Endothelial cell of umbilical vein (primary cell): Measurements from ENCODE around the gene DUSP28. TPM values are rescaled to one million over a fixed set of nuclear protein-coding genes. Genes with fewer than 3 reads are reported as not detected.

Experiments
- BruUV-seq: library from RNA; stranded (reverse); fragments of 400-500 nt; replicated peaks from 2 replicates; lab custom pipeline; 2021; lab: Mats Ljungman, UMichigan
- CTCF ChIA-PET: fragments of 300-600, 350-600 bp; sonication (Branson Sonifier 250); formaldehyde crosslinking; loops from one replicate; lab custom pipeline; 2021; ENCODE audit warnings: antibody characterized with exemption, inconsistent platforms; lab: Charles Lee
- POLR2A ChIA-PET: fragments of 300-600, 350-600 bp; sonication (Branson Sonifier 250); formaldehyde crosslinking; loops from one replicate; lab custom pipeline; 2021; ENCODE audit warnings: antibody characterized with exemption, inconsistent platforms; lab: Charles Lee
- DNase-seq: peaks from one replicate; pipeline ENCODE4 v3.0.0-alpha.2; 2011; ENCODE audit warnings: low read depth, low spot score
- FAIRE-seq: peaks from 2 replicates; lab custom pipeline; 2011; peaks lifted over from hg19 to GRCh38; lab: Jason Lieb, UNC
- H2AFZ ChIP-seq: 2 replicates; pipeline ENCODE4 v1.6.0; 2012; ENCODE audit warnings: low read depth, low read length, control low read depth, inconsistent platforms
- H3K27ac ChIP-seq: 2 replicates; pipeline ENCODE4 v1.5.1; 2011; ENCODE audit warnings: low read depth, mild to moderate bottlenecking, control low read depth, low read length, moderate library complexity; ENCODE audit not compliant: insufficient read depth
- H3K27me3 ChIP-seq, 2 experiments: 2 replicates each; pipeline versions ENCODE4 v1.6.0 to v1.6.1; 2011; ENCODE audit warnings: low read length in 2 of 2, mixed read lengths in 1 of 2; ENCODE audit not compliant: control insufficient read depth in 2 of 2, insufficient read depth in 2 of 2
- H3K36me3 ChIP-seq, 2 experiments: 2 replicates in 1 of 2; 3 replicates in 1 of 2; pipeline ENCODE4 v1.5.1; 2011; ENCODE audit warnings: low read length in 2 of 2, mild to moderate bottlenecking in 1 of 2, moderate library complexity in 1 of 2; ENCODE audit not compliant: control insufficient read depth in 2 of 2, insufficient read depth in 2 of 2; ENCODE audit errors: extremely low read depth in 1 of 2
- H3K4me1 ChIP-seq: 3 replicates; pipeline ENCODE4 v1.5.1; 2011; ENCODE audit warnings: mild to moderate bottlenecking, low read length; ENCODE audit not compliant: control insufficient read depth, insufficient read depth; ENCODE audit errors: extremely low read depth
- H3K4me2 ChIP-seq: 2 replicates; pipeline ENCODE4 v1.6.1; 2011; ENCODE audit warnings: low read length, control low read depth, mixed read lengths; ENCODE audit not compliant: insufficient read depth
- H3K4me3 ChIP-seq, 3 experiments: fragments of 200-600 bp in 1 of 3; sonication (generic), shearing (Covaris generic) in 1 of 3; replicated peaks in 1 of 3; 2 replicates each; pipeline ENCODE4 v1.5.1; 2011 to 2016; ENCODE audit warnings: control low read depth in 3 of 3, low read length in 3 of 3, mild to moderate bottlenecking in 2 of 3, inconsistent platforms in 1 of 3, low read depth in 1 of 3, moderate library complexity in 1 of 3; ENCODE audit not compliant: insufficient read depth in 1 of 3
- H3K79me2 ChIP-seq: 2 replicates; pipeline ENCODE4 v1.6.0; 2012; ENCODE audit warnings: low read length, inconsistent platforms; ENCODE audit not compliant: control insufficient read depth, insufficient read depth
- H3K9ac ChIP-seq: replicated peaks from 2 replicates; pipeline ENCODE3; 2011; ENCODE audit warnings: low read length, control low read depth; ENCODE audit not compliant: insufficient read depth; ENCODE audit errors: extremely low read depth
- H3K9me1 ChIP-seq: replicated peaks from 3 replicates; pipeline ENCODE4 v1.6.0; 2011; ENCODE audit warnings: mild to moderate bottlenecking, low read length; ENCODE audit not compliant: control insufficient read depth, insufficient read depth; ENCODE audit errors: extremely low read depth
- H3K9me3 ChIP-seq: replicated peaks from 2 replicates; pipeline ENCODE4 v1.5.1; 2012; ENCODE audit warnings: low read length, inconsistent platforms; ENCODE audit not compliant: control insufficient read depth, insufficient read depth
- H4K20me1 ChIP-seq: replicated peaks from 2 replicates; pipeline ENCODE3; 2011; ENCODE audit warnings: mild to moderate bottlenecking, low read length; ENCODE audit not compliant: control insufficient read depth, insufficient read depth; ENCODE audit errors: extremely low read depth
- CTCF ChIP-seq, 2 donors: IDR thresholded peaks; 1 replicate in 1 of 2; 2 replicates in 1 of 2; pipeline ENCODE4 v1.5.1; 2011; ENCODE audit warnings: low read length in 2 of 2, mild to moderate bottlenecking in 2 of 2, moderate library complexity in 2 of 2, control low read depth in 1 of 2, inconsistent platforms in 1 of 2, low read depth in 1 of 2; ENCODE audit not compliant: insufficient read depth in 1 of 2; ENCODE audit errors: extremely low read depth in 1 of 2
- EZH2 ChIP-seq: IDR thresholded peaks from 2 replicates; pipeline ENCODE4 v1.6.1; 2012; ENCODE audit warnings: borderline replicate concordance, low read depth, mild to moderate bottlenecking, moderate library complexity, low read length, inconsistent platforms; ENCODE audit not compliant: severe bottlenecking
- FOS ChIP-seq: IDR thresholded peaks from 2 replicates; pipeline ENCODE4 v1.6.1; 2011; ENCODE audit warnings: mild to moderate bottlenecking, low read length, moderate library complexity, borderline replicate concordance; ENCODE audit not compliant: insufficient read depth
- GATA2 ChIP-seq: IDR thresholded peaks from 2 replicates; pipeline ENCODE4 v1.7.0; 2011; ENCODE audit warnings: low read depth, mild to moderate bottlenecking, moderate library complexity, mixed read lengths, low read length; ENCODE audit not compliant: insufficient read length, insufficient read depth
- JUN ChIP-seq: IDR thresholded peaks from 2 replicates; pipeline ENCODE4 v1.6.1; 2011; ENCODE audit warnings: borderline replicate concordance, low read depth; ENCODE audit not compliant: insufficient read length, insufficient read depth
- MYC ChIP-seq: IDR thresholded peaks from one replicate; pipeline ENCODE4 v1.6.1; 2011; ENCODE audit warnings: mild to moderate bottlenecking, low read depth, low read length
- POLR2A ChIP-seq: IDR thresholded peaks from 2 replicates; pipeline ENCODE4 v1.6.1; 2012; ENCODE audit warnings: low read depth, mild to moderate bottlenecking, control low read depth, low read length
- POLR2AphosphoS5 ChIP-seq: IDR thresholded peaks from 2 replicates; pipeline ENCODE4 v1.6.1; 2012; ENCODE audit warnings: low read depth, mild to moderate bottlenecking, control low read depth, low read length, moderate library complexity; ENCODE audit not compliant: insufficient read depth
- dilution Hi-C: fragments of 300-500 bp; cut with MboI; formaldehyde crosslinking; loops from one replicate; pipeline ENCODE4 v1.15.0; 2019; ENCODE audit warnings: low sequenced_read_pairs; ENCODE audit not compliant: extremely low pct_ligation_motif_present
- intact Hi-C: fragments of 100-400 bp; cut with micrococcal nuclease; formaldehyde crosslinking; loops from one replicate; pipeline ENCODE4 v1.10.0; 2022
- polyA plus RNA-seq, 4 experiments: library from polyadenylated mRNA; depleted of rRNA in 3 of 4; stranded (reverse) in 3 of 4; unstranded in 1 of 4; fragments of >200 nt; gene quantifications; 2 replicates each; pipeline versions ENCODE4 v1.2.1 to v1.2.3, GENCODE V29; 2011 to 2012; ENCODE audit warnings: missing spikeins in 1 of 4
- total RNA-seq: library from RNA; stranded (reverse); gene quantifications from 2 replicates; pipeline ENCODE4 v1.2.3, GENCODE V29; 2021
- TF ChIP-seq, protein P1 (sequence below): IDR thresholded peaks from 2 replicates; pipeline ENCODE4 v1.6.1; 2011; ENCODE audit not compliant: insufficient read depth, insufficient read length

The DUSP28 gene
- total and polyA plus RNA-seq, 2 donors (not counting 3 experiments of a cell fraction or from before 2014, with no cell fraction given): 2.2 to 4.3 TPM

DNA sequence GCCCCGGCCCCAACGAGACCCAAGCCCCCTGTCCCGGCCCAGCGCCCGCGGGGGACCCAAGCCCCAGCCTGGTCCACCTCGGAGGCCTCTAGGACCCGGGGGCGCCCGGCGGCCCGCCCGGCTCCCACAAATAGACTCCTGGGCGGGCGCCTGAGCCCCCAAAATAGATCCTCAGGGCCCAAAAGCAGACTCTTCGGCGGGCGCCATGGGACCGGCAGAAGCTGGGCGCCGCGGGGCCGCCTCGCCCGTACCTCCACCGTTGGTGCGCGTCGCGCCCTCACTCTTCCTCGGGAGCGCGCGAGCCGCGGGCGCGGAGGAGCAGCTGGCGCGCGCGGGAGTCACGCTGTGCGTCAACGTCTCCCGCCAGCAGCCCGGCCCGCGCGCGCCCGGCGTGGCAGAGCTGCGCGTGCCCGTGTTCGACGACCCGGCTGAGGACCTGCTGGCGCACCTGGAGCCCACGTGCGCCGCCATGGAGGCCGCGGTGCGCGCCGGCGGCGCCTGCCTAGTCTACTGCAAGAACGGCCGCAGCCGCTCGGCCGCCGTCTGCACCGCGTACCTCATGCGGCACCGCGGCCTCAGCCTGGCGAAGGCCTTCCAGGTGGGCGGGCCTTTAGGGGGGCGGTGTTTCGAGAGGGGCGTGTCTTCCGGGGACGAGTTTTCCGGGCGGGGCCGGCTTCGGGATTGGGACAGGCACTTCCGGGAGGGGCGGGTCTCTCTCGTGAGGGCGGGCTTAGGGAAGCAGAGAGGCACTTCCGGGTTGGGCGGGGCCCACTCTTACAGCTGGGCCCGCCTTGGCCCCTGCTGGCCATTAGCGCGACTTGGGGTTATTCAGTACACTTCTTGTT, 545 bp downstream of the DUSP28 start:
- dilution Hi-C loops: no loop called here
- peaks cover 13% of the 10 kb centered on the region for H3K79me2 ChIP-seq
- DNase-seq (peak; percentile 98), FAIRE-seq (peak; percentile 94)
- peak overlapping the region; percentile 83 for H3K4me2 ChIP-seq
- no peaks in the 10 kb centered on the region for H3K9me1 ChIP-seq
- no TSS peak for BruUV-seq
- peaks cover 40% of the 10 kb centered on the region for H3K4me1 ChIP-seq
- CTCF ChIA-PET: interaction anchor here (0.6 to 1.8 kb wide), 6 partner anchors 9 to 280 kb away, joined by 3 to 10 read pairs (median 4); partner anchors contain the start of gene CAPN10
- H3K36me3 ChIP-seq: no peaks in the 10 kb centered on the region
- POLR2A ChIA-PET: interaction anchor here (0.8 to 1.2 kb wide), 2 partner anchors 25 to 46 kb away, joined by 4 to 13 read pairs; partner anchors contain the start of gene CAPN10
- H3K9ac ChIP-seq: peak overlapping the region; percentile 80
- H3K27me3 ChIP-seq: no peaks in the 10 kb centered on the region
- no peaks in the 10 kb centered on the region for H3K9me3 ChIP-seq
- no peaks in the 10 kb centered on the region for H4K20me1 ChIP-seq
- H3K27ac ChIP-seq: peak overlapping the region; percentile 77
- H2AFZ ChIP-seq: peak overlapping the region; percentile 23
- intact Hi-C loops: loop anchor here (1.0 to 10.0 kb wide), 7 partner anchors 8 to 757 kb away; partner anchors contain the start of genes CAPN10, HDLBP, RNPEPL1 and SEPTIN2
- TF ChIP-seq, protein P1, sequence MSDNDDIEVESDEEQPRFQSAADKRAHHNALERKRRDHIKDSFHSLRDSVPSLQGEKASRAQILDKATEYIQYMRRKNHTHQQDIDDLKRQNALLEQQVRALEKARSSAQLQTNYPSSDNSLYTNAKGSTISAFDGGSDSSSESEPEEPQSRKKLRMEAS: peak; percentile 53
- TF ChIP-seq EZH2: no peak
- peak; percentile 12 to 48 for TF ChIP-seq CTCF (IDR thresholded peaks at IDR 0.05; ENCODE audit: extremely low read depth in 1 of 2, insufficient read depth in 1 of 2, low read depth in 1 of 2, low read length in 2 of 2)
- no peak for TF ChIP-seq FOS
- peak; percentile 96 for TF ChIP-seq POLR2AphosphoS5
- no peak for TF ChIP-seq JUN
- peak; percentile 92 for TF ChIP-seq POLR2A
- TF ChIP-seq GATA2: no peak
- TF ChIP-seq MYC: peak; percentile 57
- H3K4me3 ChIP-seq: peak overlapping the region; percentile 42 to 66 (median 61)
